ENCODE data around the gene AKAP8L.
A peak's percentile ranks its signal among the peaks of the same experiment; 100 is the strongest.

Gene AKAP8L

DNA sequence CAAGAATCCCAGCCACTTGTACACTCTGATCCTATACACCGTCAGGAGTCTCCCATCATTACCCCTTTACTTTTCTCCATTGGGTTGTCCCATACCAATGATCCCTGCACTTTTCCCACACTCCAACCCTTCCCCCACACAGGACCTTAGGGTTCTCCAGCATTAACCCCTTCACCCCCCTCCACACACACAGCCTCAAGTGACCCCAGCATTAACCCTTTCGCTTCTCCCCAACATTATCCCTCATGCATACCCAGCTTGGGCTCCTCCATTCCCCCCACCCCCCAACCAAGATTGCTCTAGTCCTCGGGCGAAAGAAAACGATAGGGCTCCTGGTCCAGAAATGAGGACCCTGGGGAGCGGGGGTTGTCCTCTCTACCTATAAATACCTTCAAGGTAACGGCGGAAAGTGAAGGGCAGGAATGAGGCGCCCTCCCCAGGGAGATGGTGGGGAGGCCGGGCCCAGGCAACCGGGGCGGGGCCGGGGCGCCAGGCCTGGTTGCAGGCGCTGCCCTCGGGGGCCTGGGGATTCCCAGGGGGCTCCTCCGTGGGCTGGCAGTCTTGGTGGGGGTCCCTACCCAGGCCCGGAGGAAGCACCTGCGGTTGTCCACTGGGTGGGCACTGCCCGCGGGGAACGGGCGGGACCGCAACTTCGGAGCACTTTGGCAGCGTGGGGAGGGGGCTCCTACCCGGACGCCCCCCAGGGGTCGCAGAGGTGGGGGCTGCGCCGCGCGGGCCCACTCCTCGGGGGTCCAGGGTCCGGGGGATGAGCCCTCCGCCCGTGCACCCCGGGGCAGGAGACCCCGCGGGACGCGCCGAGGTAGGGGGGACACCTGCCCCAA lies 30.2 kb upstream of the AKAP8L start:
- DNase-seq: no peak

DNA sequence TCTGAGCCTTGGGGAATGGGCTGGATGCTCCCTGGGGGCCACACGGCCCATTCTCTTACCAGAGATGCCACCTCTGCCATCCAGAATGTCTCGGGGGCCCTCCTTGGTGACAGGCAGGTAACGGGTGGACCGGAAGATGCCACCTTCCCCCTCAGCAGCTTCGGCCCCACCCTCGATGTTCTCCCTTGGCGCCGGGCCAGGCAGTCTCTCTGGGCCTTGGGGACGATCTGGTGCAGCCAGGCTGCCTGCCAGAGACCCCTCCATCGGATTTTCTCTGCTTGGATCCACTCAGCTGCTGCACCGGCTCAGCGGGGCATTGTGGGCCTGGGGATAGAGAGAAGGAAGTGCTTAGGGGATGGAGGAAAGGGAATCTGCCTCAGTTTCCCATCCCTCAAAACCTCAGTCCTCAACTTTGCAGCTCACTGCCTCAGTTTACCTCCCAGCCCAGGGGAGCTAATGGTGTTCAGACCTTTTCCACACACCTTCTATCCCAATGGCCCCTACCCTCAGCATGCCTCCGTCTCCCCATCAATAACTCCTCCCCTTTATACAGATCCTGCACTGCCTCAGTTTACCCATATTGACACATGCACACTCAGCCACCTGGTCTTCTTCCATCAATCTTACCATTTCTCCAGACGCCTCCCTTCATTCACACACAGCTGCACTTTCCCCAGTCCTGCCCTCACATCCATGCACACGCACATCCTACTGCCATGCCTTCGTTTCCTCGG lies 29.4 kb upstream of the AKAP8L start:
- DNase-seq: no peak

DNA sequence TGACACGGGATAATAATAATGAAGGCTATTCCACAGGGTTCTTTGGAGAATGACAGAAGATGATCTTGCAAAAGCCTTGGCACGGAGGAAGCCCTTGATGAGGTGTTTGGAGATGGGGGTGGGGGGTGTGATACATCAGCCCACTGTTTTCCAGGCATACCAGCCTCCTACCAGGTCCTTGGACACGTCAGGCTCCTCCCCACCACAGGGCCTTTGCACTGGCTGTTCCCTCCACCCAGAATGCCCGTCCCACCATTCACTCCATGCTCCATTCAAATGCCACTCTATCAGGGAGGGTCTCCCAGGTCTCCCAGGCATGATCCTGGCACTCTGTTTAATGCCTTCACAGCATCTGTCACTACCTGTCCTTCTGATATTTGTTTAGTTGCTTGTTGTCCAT lies 28.3 kb upstream of the AKAP8L start:
- DNase-seq: no peak

DNA sequence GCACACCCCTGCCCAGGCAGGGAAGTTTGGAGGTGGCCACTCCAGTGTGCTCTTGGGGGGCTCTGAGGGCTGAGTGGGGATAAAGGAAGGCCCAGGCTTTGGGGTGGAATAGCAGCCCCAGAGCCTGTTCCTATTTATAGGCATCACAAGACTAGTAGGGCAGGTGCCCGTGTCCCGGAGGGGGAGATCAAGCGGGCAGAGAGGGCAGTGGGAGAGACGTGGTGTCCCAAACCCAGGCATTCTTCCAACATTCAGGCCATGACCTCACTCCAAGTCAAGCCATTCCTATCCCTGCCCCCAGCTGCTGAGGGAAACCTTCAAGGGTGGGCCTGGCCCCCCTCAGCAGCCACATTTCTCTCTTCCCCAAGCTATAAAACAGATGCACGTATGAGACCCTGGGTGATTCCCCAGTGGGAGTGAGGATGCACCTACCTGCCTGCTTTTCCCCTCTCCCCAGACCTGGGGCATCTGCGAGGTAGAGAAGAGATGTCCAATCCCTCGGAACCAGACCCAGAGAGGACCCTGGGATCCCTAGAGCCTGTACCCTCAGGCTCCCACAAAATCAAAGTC lies 27.1 kb upstream of the AKAP8L start:
- DNase-seq: no peak

DNA sequence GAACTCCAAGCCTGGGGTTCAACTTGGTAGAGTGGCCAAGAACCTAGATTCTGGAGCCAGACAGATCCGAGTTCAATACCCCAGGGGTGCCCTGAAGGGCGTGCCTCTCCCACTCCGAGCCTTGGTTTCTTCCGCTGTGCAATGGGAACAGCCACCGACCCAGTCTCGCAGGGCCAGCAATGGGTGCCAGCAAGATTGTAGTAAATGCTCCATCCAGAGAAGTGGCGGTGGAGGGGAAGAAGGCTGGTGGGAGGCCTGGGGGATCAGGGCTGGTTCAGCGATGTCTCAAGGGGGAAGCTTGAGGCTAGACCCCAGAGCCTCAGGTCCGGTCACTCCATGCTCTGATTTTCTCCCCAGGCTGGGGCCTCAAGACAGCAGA lies 26.4 kb upstream of the AKAP8L start:
- DNase-seq: no peak

DNA sequence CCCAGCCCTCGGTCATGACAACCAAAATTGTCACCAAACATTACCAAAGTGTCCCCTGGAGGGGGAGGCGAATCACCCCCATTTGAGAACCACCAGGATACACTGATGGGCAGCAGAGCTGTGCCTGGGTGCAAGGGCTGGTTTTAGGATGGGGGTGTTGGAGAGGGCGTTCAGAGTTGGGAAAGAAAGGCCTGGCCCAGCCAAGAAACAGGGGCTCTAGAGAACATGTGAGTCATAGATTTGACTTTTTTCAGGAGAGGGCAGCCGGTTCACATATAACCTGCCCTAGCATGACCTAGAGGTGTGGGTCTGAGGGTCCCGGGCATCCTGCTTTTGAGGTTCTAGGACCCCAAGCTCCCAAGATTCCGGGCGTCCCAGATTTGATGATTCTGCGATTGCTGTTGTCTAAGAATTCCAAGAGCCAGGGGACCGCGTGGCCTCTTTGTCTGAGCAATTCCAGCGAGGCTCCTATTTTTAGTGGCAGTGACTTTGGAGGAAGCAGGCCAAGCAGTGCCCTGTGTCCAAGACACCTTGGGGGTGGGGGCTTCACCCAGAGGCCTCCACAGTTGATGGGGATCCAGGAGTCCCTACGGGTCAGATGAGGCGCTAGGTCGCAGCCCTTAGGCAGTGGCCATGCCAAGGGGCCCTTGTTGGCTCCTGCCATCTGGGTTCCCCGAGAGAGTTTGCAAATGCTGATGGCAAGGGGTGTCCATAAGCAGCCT lies 25.9 kb upstream of the AKAP8L start:
- DNase-seq: no peak

DNA sequence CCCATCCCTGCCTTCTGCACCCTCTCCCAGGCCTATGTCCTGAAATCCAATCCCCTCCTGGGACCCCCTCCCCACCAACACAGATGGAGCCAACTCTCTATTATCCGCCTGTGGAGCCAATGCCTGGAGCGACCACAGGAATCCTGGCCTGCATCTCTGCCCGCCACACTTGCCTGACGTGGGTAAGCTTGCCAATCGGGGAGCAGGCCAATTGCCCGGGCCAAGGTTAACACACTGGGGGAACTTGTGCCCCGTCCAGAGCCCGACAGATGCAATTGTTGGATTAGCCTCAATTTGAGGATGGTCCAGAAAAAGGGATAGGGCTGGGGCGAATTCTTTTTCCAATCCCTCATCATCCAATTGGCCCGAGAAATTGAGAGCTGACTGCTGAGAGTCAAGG lies 25.1 kb upstream of the AKAP8L start:
- DNase-seq: no peak

DNA sequence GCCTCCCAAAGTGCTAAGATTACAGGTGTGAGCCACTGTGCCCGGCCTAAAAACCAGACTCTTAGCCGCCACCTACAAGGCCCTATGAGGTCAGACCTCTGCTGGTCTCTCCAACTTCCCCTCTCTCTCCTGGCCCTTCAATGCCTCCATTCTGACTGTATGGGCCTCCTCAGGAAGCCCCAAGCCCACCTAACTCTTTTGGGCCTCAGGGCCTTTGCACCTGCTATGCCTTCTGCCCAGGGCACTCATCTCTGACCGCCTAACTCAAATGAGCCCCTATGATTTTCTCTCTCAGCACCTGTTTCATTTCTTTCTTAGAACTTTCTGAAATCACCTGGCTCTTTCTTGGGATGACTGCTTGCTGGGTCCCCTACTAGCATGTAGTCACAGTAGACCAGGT lies 24.5 kb upstream of the AKAP8L start:
- no peak for DNase-seq

DNA sequence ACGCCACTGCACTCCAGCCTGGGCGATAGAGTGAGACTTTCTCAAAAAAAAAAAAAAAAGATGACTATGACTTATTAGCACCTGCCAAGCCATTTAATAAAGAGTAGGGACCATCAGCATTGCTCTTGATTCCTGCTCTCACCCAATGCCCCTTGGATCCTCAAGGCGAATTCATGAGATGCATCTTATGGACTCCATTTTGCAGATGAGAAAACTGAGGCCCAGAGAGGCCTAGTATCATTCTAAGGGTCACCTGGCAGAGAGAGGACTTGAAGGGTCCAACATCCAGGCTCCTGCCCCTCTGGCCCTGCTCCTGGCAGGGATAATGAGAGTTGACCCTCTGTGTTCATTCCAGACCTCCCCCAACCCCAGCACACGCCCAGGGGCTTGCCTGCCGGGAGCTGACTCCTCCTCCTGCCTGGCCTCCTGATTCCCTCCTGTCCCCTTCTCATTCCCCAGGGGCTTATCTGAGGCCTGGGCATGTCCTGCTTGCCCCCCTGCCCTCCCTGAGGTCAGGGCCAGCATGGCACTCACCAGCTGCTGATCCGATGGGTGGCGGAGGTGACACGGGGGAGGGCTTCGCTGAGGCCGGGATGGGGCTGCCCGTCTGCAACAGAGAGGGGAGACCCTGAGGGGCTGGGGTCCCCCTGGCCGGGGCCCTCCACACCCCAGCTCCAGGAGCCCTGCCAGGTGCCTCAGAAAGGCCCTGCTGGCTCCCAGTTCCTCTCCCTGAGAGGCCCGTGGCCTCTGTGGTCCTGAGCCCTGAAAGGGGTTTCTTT lies 23.5 kb upstream of the AKAP8L start:
- no peak for DNase-seq

DNA sequence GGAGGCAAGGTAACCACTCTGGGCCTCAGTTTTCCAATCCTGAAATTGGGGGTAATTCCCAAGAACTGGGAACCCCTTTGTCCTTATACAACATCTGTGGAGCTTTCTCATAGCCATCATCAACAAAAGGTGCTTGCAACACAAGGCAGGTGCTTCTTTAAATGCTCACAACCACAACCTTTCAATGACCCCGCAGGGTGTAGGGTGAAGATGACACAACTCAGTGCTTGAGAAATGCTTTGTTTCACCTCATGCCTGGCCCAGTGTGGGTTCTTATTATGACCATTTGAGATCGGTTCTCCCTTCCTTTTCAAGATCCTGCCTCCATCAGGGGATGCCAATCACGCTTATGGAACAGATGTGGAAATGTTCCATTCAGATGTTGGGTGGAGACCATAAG lies 22.5 kb upstream of the AKAP8L start:
- no peak for DNase-seq

DNA sequence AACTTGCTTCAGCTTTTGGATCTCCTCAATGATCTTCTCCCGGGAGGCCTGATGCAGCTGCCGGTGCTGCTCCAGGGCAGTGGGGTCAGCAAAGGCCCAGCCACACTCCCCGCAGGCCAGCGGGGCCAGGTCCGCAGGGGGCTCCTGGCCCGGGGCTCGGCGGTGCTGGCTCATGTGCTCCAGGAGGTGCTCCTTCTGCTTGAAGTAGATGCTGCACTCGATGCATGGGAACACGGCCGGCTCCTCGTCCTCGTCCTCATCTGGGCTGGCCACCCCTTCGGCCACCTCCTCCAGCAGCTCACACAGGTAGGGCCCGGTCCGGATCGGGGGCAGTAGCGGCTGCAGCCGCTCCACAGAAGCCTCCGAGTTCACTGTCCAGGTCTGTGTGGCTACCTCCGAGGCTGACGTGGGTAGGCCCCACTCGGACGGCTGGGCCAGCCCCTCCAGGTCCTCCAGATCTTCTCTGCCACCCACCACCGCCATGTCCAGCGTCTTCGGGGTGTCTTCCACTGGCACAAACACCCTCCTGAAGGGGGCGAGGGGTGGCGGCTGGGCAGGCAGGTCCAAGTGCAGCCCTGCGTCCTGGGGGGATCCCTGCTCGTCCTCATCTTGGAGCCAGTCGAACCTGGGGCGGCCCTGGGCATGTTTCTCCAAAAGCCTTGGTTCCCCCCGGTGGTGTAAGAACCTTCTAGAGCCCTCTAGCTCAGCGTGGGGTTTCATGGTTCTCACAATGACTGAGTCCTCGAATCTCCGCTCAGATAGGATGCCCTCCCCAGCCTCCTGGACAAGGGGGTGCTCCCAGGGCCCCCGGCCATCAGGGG lies 21.2 kb upstream of the AKAP8L start:
- no peak for DNase-seq

DNA sequence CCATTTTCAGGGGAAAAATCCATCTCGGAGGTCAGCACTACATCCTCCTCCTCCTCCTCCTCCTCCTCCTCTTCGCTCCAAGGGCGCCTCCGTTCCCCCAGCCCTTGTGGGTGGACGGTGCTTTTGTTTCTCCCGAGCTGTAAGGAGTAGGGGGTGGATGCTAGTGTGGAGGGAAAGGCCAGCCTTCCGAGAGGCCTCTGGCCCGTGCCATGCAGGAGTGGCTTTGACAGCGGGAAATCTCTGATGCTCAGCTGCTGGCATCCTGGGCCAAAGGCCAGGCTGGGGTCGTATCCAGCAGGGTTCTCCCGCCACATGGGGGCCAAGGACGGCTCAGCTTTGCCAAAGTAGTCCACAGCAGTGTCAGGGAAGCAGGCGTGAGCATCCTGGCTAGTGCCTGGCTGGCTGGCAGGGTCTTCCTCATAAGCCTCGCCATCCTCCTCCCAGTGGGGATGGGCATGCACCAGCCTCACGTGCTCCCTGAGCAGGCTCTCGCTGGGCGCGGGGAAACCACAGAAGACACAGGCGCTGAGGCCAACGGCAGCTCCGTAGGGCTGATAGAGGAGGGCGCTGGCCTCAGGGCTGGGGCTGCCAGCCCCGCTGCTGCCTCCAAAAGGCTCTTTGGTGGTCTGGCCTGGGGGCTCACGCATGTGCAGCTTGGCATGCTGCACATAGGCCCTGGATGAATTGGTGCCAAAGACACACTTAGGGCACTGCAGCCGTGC lies 20.5 kb upstream of the AKAP8L start:
- DNase-seq: peak; percentile 61

DNA sequence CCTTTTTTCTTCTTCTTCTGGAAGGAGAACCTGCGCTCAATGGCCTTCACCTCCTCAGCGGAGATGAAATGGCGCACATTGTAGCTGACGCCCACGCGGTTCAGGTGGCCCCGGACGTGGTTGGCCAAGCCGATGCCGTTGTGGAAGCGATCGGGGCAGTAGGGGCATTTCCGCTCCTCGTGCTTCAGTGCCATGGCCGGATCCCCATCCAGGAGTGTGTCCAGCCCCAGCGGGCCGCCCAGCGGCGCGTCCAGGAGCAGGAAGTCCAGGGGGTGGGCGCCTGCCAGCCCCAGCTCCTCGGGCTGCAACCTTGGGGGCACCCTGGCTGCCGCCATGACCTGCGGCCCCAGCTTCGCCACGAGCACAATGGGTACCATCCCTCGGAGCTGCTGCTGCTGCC lies 19.8 kb upstream of the AKAP8L start:
- no peak for DNase-seq

DNA sequence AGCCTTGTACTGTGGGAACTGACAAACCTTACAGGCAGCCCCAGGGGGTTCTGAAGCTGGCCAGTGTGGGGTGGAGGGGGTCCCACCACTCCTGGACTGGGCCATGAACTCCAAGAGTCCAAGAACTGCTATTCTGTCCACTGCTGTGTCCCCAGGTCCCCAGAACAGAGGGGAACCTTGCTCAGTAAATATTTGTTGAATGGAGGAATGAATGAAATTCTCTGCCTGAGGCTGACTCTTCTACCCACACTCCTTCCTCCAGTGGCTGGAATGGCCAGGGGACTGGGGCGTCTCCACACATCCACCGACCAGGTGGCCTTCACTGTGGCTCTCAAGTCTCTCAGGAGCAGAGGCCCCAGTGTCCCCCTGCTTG lies 19.3 kb upstream of the AKAP8L start:
- no peak for DNase-seq

DNA sequence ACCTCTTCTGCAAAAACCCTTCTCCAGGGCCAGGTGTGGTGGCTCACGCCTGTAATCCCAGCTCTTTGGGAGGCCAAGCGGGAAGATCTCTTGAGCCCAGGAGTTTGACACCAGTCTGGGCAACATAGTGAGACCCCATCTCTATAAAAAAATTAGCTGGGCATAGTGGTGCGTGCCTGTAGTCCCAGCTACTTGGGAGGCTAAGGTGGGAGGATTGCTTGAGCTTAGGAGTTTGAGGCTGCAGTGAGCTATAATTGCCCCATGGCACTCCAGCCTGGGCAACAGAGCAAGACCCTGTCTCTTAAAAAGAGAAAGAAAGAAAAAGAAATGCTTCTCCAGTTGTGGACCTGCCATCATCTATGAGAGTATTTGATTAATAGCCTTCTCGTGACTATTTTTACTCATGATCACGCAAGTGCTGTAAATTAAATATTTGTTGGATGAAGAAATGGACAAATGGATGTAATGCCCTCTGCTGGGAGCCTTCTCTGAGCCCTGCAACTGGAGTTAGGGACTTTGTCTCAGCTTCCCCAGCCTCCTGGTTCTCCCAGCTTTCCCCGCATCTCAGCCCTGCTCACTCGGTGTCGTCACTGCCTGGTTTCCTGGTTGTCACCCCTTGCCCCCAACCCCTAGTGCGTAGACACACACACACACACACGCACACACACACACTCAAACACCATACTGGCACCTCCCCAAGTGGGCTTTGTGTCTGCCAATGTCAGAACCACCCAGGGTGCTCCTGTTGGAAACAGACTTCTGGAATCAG lies 18.8 kb upstream of the AKAP8L start:
- no peak for DNase-seq

DNA sequence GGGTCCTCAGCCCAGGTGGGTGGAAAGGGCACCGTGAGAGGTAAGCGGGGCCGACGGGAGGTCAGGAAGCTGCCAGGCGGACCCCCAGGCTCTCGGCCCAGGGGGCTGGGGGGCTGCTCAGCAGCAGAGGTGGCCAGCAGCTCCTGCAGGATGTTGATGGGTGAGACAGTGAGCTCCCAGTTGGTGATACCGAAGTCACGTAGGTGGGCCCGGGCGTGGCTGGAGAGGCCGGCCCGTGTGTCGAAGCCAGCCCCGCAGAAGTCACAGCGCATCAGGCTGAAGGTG lies 18.0 kb upstream of the AKAP8L start:
- DNase-seq: no peak

DNA sequence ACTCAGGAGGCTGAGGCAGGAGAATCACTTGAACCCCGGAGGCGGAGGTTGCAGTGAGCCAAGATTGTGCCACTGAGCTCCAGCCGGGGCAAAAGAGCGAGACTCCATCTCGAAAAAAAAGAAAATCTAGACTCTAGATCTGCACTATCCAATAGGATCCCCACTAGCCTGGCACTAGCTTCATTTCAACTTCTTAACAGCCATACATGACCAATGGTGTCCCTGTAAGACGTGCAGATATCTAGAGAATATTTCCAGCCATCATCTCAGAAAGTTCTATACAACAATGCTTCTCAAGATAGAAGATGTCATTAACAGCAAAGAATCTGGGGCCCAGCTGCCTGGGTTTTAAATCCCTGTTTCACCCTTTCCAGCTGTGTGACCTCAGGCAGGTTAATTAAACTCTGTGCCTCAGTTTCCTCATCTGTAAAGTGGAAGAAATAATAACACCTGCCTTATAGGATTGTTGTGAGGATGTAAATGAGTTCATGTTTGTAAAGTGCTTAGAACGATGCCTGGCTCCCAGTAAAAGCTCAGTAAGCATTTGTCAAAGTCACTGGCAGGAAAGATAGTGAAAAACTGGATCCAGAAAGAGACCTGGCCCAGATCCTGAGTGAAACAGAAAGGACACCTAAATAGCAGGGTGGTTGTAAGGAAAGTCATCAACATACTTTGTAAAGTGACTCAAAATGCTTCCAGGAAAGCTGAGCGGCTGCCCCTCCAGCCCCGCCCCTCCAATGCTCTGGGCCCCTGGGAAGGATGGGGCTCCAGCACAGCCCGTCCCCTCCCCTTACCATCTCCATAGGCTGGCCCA lies 17.4 kb upstream of the AKAP8L start:
- no peak for DNase-seq

DNA sequence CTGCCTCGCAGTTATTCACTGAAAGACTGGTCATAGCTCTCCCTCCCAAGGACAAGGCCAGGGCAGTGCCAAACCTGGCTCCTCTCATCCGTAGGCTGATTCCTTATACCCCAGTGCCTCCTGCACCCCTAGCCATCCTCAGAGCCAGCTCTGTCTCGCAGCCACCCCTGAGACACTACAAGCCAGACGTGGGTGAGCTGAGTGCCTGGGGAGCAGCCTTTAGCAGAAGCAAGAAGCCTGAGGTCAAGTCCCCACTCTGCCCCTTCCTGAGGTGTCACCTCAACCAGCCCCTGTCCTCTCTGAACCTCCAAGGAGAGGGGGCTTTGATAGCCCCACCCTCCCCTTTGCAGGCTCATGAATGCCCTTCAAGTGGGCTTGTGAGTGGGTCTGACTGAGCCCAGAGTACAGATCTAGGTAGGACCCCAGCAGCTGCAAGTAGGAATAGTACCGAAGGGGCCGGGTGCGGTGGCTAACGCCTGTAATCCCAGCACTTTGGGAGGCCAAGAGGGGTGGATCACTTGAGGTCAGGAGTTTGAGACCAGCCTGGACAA lies 14.8 kb upstream of the AKAP8L start:
- DNase-seq: no peak
